GM19452 (cell line): ENCODE results near the gene CPTP.
A peak's percentile ranks its signal among the peaks of the same experiment; 100 is the strongest.
"Not testable (repeated sequence)": the region's sequence is repeated elsewhere in the genome, so short reads cannot be mapped to it uniquely, and the experiment has no call there.

Source experiments
- ATAC-seq: cut with Tn5 transposase; IDR thresholded peaks from one replicate; pipeline ENCODE4 v1.9.1; 2021; ENCODE audit not compliant: unreplicated experiment

Gene CPTP

DNA sequence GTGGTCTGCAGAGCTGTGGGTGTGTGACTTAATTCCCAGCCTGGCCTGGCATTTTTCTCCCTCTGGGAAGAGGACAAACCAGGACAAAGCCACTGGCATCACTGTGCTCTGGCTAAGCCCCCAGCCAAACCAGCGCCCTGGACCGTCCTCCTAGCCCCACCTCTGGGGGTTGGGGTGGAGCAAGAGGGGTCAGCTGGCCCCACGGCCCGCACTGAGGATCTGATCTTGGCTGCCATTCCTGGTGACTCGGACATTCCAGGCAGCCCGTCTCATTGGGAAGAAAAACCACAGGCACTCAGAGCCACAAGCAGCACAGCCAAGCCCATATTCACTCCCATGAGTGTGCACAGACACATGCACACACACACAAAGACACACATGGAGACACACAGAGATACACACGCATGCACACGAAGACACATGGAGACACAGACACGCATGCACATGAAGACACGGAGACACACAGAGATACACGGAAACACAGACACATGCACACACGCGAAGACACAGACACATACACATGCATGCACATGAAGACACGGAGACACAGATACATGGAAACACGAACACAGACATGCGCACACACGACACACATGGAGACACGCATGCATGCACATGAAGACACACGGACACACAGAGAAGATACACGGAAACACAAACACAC is 36.0 kb downstream of the CPTP start:
- no peak for ATAC-seq

DNA sequence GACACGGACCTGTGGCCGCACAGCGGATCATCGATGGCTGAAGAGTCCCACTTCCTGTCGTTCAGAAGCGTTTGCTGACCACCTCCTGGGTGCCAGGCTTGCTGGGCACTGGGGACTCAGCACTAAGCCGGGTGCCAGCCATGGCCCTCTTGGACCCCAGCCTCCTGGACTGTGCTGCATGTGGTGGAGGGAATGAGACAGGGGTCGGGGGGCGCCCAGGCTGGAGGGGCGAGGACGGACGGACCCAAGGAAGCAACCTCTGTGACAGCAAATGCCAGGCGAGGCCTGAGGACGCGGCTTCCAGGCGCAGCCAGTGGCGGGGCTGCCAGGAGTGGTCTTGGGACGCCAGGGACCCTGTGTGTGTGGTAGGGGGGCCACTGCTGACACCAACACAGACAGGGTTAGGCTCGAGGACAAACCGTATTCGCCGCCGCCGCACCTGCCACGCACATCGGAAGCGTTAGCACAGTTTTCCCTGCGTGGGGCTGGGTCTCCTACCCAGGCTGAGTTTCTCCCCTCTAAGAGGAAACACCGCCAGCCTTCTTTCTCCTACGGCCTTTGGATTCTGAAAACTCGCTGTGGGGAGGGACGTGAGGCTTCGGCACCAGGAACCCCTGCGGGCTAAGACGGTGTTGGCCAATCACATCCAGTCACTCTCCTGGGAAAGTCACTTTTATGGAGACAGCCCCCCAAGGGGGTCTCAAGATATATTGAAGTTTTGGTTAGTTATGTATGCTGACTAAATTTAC is 36.8 kb downstream of the CPTP start:
- ATAC-seq = no peak

DNA sequence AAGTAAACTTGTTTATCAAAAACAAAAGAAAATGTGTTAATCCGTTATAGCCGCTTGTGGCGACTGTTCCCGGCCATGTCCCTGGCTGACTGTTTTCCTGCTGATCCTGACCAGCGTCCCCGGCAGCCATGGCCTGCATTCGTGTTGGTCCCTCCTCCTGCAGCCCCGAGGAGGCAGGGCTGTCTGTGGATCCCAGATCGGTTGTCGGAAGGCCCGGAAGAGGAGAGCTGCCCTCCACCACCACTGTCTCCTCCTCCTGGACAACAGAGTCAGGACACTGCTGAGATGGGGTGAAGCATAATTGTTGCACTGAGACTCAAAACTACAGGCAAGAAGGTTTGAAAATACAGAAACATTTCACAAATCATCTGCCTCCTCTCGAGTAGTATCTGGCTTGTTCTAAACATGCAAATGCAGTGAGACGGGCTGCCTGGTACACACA is 37.4 kb downstream of the CPTP start:
- ATAC-seq = no peak

DNA sequence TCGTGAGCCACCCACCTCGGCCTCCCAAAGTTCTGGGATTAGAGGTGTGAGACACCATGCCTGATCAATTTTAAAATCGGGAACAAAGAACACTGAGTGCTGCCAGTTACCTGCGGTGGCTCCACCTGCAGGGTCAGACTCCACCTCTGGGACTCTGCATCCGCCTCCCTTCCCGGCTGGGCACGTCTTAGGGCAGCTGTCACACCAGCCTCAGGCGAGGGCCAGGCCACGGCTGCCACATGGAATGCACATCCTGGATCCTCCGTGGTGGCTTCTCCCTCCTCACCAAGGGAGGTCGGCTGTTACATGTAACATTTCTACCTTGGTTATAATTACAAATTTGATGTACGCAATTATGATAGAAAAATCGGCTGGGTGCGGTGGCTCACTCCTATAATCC is 39.7 kb downstream of the CPTP start:
- no peak for ATAC-seq

DNA sequence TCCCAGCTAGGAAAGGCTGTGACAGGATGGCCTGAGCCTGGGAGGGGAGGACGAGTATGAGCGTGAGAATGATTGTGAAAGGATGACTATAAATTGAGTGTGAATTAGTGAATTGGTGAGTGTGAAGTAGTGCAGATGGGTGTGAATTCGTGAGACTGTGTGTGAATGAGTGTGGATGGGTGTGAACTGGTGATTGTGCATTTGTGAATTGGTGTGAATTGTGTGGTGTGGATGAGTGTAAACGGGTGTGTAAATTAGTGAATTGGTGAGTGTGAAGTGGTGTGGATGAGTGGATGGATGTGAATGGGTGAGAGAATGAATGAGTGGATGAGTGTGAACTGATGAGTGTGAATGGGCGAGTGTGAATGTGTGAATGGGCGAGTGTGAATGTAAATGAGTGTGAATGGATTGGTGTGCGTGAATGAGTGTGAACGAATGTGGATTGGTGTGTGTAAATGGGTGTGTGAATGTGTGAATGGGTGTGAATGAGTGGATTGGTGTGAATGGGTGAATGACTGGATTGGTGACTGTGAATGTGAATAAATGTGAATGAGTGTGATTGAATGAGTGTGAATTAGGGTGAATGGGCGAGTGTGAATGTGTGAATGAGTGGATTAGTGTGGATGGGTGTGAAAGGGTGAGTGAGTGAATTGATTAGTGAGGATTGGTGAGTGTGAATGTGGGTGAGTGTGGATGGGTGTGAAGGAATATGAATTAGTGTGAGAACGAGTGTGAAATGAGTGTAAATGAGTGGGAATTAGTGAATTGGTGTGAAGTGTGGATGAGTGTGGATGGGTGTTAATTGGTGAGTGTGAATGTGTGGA is 41.5 kb downstream of the CPTP start:
- no peak for ATAC-seq

DNA sequence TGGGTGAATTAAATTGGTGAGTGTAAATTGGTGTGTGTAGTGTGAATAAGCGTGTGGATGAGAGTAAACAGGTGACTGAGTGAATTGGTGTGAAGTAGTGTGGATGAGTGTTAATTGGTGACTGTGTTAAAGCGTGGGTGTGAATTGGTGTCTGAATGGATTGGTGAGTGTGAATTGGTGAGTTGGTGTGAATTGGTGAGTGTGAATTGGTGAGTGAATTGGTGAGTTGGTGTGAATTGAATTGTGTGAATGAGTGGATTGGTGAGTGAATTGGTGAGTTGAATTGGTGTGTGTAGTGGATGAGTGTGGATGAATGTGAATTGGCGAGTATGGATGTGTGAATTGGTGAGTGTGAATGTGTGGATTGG is 42.1 kb downstream of the CPTP start:
- no peak for ATAC-seq

DNA sequence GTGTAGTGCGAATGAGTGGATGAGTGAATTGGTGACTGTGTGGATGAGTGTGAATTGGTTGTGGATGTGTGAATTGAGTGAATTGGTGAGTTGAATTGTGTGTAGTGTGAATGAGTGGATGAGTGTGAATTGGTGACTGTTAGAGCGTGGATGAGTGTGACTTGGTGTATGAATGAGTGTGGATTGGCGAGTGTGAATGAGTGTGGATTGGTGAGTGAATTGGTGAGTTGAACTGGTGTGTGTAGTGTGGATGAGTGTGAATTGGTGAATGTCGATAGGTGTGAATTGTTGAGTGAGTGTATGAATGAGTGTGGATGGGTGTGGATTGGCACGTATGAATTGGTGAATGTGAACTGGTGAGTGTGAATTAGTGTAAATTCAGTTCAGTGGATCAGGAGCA is 42.7 kb downstream of the CPTP start:
- ATAC-seq = no peak

DNA sequence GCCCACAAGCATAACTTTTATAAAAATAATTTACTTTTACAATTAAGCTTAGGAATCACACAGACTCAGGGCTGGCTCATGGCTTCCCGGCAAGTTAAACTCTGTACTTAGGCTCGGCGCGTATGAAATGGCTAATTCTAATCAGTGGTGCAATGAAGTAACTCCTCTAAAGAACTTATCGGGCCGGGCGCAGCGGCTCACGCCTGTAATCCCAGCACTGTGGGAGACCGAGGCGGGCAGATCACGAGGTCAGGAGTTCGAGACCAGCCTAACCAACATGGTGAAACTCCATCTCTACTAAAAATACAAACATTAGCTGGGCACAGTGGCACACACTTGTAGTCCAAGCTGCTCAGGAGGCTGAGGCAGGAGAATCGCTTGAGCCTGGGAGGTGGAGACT is 45.5 kb downstream of the CPTP start:
- not testable (repeated sequence) for ATAC-seq

DNA sequence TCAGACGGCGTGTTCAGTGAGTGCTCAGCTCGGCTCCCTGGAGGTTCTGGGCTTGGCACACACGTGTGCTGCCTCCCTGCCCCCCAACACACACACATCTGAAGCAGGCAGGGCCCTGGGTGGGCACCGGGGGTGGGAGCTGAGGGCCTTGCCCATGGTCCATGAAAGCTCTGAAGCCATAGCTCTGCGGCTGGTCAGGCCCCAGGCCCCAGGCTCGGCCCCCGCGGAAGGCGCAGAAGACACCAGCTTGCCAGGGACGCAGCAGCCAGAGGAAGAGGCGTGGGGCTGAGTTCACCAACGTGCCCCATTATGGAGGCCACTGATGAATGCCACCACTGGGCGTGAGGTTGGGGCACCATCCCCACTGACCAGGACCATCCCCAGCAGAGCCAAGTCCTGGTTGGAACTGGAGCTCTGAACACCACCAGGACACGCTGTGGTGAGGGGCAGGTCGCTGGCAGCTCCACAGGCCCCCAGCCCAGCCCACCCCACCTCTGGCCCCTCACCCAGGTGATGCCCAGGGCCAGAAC is 46.2 kb downstream of the CPTP start:
- no peak for ATAC-seq

DNA sequence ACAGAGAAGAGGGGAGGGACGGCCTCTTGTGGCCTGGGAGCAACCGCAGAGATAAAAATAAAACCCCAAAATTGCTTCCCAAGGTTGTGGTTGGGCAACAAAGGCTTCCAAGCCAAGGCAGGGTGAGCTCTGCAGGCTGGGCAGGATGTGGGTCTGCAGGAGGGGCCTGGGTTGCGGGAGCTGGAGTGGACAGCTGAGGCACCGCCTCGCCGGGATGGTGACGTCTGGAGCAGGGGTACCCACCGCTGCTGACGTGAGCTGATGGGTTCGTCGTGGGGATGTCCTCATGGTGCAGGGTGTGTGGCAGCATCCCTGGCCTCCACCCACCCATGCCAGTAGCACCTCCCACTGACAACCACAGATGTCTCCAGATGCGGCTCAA is 46.8 kb downstream of the CPTP start:
- ATAC-seq = no peak

DNA sequence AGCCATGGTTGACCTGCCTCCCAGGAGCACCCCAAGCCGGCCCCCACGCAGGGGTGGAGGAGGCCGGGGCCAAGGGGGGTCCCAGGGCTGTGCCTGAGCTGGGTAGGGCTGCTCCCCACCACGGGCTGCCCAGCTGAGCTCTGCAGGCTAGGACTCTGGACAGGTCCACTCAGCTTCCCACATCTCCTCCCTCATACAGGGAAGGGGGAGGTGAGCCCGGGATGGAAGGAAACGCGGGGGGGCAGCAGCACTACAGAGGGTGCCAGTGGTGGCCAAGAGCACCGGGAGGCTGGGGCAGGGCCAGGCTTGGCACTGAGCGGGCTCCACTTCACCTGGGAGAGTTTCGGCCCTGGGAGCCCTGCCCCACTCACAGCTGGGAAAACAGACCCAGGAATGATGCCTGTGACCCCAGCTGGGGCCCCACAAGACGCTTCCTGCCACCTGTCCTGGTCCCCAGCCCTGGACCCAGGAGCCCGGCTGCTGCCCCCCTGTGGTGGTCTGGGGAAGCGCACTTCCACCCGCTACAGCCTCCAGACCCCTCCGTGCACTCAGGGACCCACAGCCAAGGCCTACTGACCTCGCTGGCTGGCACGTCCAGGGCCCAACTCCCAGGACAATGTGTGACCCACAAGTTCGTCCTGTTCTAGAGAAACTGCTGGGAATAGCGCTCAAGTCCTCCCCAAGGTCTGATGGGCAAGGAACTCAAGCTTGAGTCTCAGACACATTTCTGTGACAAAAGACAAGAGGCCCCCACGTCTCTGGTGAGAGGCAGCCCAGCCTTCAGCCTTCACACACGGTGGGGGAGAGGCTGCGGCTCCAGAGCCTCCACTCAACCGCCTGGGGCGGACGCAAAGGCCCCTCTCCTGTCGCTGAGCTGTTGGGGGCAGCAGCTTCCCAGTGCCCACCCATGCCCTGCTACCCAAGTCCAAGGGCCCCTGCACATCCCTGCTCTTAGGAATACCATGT is 47.4 kb downstream of the CPTP start:
- no peak for ATAC-seq

DNA sequence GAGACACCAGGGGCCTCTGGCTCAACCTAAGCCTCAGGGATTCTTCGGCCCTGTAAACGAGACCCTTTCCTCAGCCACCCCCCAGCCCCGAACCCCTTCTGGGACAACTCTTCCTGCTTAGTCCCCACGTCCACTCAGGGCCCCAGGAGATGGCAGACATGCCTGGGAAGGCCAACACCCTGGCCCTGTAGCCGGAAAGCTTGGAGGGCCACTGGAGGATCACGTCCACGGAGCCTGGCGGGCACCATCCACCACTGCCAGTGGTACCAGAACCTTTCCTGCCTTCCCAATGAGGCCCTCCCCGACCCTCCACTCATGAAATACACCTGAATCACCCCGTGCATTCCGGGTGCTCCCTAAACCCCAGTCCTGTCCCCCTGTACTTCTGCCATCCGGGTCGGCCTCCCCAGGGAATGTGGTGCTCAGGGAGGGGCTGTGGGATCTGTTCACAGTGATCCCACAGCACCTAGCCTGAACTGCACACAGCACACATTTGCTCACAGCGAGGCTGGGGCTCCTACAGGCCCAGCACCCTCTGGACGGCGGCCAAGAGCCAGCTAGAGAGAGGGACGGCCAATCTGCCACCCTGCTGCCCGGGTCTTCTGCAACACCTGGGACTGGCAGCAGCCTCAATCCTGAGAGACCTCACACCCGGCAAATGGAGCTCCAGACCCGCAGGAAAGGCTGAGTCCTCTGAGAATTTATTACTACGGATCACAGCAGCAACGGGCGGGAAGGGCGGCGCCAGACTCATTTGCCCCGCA is 48.6 kb downstream of the CPTP start:
- ATAC-seq = no peak

DNA sequence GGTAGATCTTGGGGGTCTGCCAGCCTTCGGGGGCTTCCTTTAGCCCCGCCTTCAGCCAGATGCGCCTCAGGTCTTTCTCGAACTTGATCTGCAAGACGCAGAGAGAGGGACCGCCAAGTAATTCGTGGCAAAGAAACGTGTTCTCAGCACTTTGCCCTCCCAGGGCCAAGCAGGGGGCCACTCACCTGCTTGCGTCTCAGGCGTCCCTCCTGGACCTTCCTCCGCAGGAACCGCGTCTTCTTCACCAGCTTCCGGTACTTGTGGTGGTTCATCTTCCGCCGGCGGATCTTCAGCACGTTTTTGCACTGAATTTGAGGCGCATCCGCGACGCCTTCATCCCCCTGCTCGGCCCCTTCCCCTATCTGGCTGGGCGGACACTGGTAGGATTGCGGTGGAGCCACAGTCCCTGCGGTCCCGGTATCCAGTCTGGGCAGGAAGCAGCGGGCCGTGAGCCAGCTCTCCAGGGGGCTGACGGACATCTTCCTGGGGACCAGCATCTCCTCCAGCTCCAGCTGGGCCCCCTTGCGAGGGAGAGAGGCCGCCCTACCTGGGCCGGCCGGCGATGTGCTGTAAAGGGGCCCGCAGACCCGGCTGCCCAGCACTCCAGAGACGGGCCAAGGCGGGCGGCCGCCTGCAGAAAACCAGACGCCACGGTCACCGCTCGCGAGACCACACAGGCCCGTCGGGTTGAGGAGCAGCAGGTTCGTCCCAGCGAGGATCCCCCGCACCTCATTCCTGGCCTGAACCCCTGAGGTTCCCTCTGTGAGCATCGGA is 49.4 kb downstream of the CPTP start:
- ATAC-seq = no peak

DNA sequence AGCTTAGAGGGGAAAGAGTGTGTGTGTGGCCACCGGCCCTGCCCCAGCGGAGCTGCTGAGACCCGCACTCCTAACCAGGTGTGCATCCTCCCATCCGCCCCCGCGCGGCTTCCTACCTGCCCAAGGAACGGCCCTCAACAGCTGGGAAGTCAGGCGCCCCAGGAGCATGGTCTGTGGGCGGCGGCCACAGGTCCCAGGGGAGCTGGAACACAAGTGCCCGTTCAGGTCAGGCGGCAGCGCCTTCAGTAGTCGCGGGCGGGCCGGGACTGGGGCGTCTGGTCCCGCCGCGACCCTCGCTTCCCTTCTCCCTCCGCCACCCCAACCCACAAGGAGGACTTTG is 50.0 kb downstream of the CPTP start:
- ATAC-seq = no peak

DNA sequence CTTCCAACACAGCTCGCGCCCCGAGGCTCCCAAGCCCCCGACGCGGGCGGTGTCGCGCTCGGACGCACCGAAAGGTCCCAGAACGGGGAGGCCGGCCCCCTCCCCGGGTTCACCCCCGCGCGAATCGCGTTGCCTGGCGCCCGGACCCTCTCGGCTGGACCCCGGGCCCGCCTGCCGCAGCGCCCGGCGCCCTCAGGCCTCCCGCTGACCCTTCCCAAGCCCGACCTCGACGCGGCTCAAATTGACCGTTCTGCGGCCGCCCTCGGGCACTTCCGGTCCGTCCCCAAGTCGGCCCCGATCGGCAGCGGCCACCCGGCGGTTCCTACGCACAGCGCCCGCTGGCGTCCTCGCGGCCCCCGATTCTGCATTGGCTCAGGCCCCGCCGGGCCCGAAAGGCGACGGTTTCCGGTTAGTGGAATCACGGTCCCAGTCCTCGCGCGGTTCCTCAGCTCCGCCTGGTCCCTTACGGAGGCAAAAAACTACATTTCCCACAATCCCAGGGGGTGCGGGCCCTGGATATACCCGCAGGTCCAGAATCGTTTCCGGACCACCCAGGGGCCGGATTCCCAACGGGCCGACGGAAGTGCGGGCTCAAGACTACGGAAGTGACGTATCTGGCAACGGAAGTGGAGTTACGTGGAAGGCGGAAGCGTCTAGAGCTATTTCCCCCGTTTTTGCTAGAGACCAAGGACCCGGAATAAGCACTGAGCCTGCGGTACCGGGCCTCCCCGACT is 50.5 kb downstream of the CPTP start, which contains the start of gene AURKAIP1:
Gene AURKAIP1 (minus strand): TSS at position 279 of the 734 bp plus-strand sequence. CDS start 451 bp downstream, outside the sequence.
- peak; percentile 87 for ATAC-seq

DNA sequence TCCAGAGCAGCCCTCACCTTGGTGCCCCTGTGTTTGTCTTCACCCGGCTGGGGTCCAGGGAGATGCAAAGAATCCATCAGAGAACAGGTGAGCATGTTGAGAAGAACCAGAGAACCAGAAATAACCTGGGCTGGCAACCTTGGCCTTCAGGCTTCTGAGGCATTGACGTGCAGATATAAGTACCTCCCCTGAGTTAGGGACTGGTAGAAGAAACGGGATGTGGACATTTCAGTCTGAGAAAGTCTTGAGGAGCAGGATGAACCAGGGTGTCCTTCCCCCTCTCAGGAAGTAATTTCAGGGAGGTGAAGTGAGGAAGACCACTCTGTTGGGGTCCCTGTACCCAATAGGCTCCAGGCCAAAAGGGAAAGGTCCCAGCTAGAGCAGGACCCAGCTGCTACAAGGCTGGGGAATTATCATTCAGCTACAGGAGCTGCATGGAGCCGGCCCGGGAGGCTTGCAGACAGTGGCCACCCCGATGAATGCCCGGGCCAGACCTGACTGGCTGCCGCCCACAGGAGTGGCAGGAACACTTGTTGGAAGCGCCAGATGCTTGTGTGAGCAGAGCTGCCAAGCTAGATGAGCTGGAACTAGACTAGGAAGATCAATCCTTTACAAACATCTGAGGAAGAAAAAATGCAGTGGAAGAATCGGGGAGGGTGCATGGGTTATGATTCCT is 52.1 kb downstream of the CPTP start:
- ATAC-seq = no peak

DNA sequence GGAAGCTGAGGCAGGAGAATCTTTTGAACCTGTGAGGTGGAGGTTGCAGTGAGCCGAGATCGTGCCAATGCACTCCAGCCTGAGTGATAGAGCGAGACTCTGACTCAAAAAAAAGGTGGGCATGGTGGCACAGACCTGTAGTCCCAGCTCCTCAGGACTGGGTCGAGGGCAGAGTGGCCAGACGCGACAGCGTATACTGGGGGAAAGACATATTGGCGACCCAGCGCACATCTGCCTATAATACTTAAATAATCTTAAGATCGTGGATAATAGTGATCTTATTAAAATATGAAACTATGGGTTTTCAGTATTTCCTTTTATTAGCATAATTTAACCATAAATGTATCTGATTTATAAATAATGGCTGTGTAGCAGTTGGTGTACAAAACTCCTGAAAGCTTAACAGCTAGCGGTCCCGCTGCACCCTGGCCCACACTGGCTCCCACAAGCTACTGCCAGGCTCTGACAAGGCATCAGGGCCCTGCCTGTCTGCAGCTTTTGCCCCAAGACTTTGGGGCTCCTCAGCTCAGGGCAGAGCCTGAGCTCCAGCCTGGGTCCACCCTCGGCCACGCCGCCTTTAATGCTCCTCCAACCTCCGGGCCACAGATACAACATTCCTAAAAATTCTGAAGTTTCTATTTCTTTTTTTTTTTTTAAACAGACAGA is 53.1 kb downstream of the CPTP start:
- ATAC-seq = no peak
